ENCODE results near the gene LRRC46.

LRRC46 gene

DNA sequence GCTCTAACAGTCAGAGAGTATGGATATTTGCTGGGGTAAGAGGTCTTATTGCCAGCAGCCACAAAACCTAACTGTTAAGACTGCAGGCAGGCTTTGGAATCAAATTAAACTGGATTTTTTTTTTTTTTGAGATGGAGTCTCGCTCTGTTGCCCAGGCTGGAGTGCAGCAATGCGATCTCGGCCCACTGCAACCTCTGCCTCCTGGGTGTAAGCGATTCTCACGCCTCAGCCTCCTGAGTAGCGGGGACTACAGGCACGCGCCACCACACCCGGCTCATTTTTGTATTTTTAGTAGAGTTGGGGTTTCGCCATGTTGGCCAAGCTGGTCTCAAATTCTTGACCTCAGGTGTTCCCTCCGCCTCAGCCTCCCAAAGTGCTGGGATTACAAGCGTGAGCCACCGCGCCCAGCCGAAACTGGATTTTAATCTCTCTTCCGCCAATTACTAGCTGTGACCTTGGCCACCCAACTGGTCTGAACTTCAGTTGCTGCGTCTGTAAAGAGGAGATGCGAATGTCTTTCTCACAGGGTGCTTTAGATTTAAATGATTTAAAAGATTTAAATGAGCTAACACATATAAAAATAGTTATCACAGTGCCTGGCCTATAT is 971 bp upstream of the LRRC46 start:
- peaks cover 14% of the 10 kb centered on the region for H3K36me3 ChIP-seq (ENCODE audit: insufficient read depth, low read length)
- peak overlapping the region; percentile 91 for H3K4me3 ChIP-seq
- peak overlapping the region; percentile 87 for H3K9ac ChIP-seq (ENCODE audit: insufficient read length)
- DNase-seq (ENCODE audit: low read depth, low spot score) = no peak
- H3K27ac ChIP-seq = no peak overlapping the region
- no peak for TF ChIP-seq FOXP2 (optimal IDR thresholded peaks at IDR 0.05; ENCODE audit: control extremely low read depth, extremely low read length, insufficient read depth)
- TF ChIP-seq EZH2 (IDR thresholded peaks at IDR 0.05) = no peak
- no peak for TF ChIP-seq POLR2AphosphoS5 (IDR thresholded peaks at IDR 0.05; ENCODE audit: borderline replicate concordance, low read depth, low read length)
- no peaks in the 10 kb centered on the region for H3K9me3 ChIP-seq (ENCODE audit: low read depth, low read length)

DNA sequence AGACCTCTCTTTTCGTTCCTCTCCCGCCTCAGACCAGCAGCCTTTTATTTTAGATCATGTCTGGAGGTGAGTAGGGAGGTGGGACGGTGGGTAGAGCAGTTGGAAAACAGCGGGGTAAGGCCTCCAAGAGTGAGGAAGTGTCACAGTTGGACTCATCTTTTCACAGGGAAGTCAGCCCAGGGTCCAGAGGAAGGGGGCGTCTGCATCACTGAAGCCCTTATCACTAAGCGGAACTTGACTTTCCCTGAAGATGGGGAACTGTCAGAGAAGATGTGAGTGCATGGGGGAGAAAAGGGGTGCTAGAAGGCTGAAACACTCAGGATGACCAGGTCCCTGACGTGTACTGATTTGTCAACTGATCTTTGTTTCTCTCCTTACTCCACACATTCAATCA is 461 bp downstream of the LRRC46 start:
- Histone ChIP-seq H3K9me3 (ENCODE audit: low read depth, low read length) (no peaks in the 10 kb centered on the region), H3K4me3 (peak overlapping the region; percentile 91), H3K9ac (ENCODE audit: insufficient read length) (peak overlapping the region; percentile 16), H3K27ac (no peak overlapping the region), H3K36me3 (ENCODE audit: insufficient read depth, low read length) (peaks cover 6% of the 10 kb centered on the region)
- no peak for TF ChIP-seq POLR2AphosphoS5 (IDR thresholded peaks at IDR 0.05; ENCODE audit: borderline replicate concordance, low read depth, low read length)
- no peak for TF ChIP-seq EZH2 (IDR thresholded peaks at IDR 0.05)
- TF ChIP-seq FOXP2 (optimal IDR thresholded peaks at IDR 0.05; ENCODE audit: control extremely low read depth, extremely low read length, insufficient read depth) = no peak
- DNase-seq (ENCODE audit: low read depth, low spot score) = no peak

DNA sequence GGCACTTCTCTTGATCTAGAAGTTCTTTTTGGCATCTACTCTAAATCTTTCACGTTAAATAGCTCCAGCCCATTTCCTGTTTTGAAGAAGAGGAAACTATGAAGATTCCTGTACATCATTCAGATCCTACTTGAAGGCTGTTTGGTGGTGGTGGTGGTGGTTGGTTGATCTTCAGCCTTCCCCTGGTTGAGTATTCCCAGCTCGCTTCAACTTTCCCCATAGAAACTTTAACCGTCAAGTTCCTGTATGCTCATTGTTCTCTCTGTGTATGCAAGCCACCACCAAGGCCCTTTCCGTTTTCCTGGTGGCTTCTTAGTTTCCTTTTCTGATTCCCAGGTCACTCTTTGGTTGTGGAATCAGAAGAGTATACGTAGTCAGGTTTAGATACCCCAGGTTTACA is 3.3 kb downstream of the LRRC46 start:
- no peak for TF ChIP-seq FOXP2 (optimal IDR thresholded peaks at IDR 0.05; ENCODE audit: control extremely low read depth, extremely low read length, insufficient read depth)
- TF ChIP-seq POLR2AphosphoS5 (IDR thresholded peaks at IDR 0.05; ENCODE audit: borderline replicate concordance, low read depth, low read length) = no peak
- TF ChIP-seq EZH2 (IDR thresholded peaks at IDR 0.05) = no peak
- Histone ChIP-seq H3K27ac (no peak overlapping the region), H3K36me3 (ENCODE audit: insufficient read depth, low read length) (no peaks in the 10 kb centered on the region)

DNA sequence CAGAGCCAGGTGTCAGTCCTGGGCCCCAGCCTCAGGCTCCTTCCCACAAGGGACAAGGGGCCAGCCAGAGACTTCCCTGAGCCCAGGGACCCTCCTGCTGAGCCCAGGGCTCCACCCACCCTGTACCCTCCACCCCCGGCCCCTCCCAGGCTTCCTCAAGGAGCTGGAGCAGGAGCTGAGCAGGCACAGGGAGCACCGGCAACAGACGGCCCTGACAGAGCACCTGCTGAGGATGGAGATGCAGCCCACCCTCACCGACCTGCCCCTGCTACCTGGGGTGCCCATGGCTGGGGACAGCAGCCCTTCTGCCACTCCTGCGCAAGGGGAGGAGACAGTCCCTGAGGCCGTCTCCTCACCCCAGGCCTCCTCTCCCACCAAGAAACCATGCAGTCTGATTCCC is 5.1 kb downstream of the LRRC46 start:
- no peak overlapping the region for H3K9ac ChIP-seq (ENCODE audit: insufficient read length)
- H3K36me3 ChIP-seq (ENCODE audit: insufficient read depth, low read length) = no peaks in the 10 kb centered on the region
- no peaks in the 10 kb centered on the region for H3K9me3 ChIP-seq (ENCODE audit: low read depth, low read length)
- H3K27ac ChIP-seq = no peak overlapping the region
- no peak overlapping the region for H3K4me3 ChIP-seq
- TF ChIP-seq EZH2 (IDR thresholded peaks at IDR 0.05) = no peak
- TF ChIP-seq POLR2AphosphoS5 (IDR thresholded peaks at IDR 0.05; ENCODE audit: borderline replicate concordance, low read depth, low read length) = no peak
- no peak for TF ChIP-seq FOXP2 (optimal IDR thresholded peaks at IDR 0.05; ENCODE audit: control extremely low read depth, extremely low read length, insufficient read depth)
- DNase-seq (ENCODE audit: low read depth, low spot score) = no peak

More for the DNA sequence above, 3.3 kb downstream of the LRRC46 start:
- Histone ChIP-seq H3K9ac (ENCODE audit: insufficient read length) (no peak overlapping the region), H3K9me3 (ENCODE audit: low read depth, low read length) (no peaks in the 10 kb centered on the region), H3K4me3 (no peak overlapping the region)
- no peak for DNase-seq (ENCODE audit: low read depth, low spot score)

DNA sequence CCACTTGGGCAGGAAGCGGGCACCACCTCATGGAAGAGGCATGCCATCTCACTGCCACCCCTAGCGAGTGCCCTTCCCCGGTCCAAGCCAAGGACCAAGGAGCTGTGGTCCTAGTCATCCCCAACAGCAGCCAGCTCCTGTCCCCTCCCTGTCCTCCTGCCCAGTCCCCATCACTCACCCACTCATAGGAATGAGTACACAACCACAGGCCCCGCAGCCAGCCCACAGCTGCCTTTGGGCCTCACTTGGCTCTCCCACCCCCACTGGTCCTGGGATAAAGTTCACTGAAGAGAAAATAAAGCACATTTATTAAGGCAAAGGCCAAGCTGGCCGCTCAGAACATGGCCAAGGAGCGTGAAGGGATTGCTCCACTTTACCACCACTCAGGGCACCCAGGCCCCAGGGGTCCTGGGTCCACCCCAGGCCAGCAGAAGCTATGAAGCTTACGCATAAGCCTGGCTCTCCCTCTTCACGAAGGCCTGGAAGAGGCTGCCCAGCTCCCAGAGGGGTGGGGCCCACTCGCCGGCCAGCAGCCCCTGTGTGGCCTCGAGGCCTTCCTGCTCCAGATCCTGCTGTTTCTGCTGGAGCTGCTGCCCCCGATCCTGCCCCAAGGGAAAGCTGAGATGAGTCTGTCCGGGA is 6.0 kb downstream of the LRRC46 start:
- DNase-seq (ENCODE audit: low read depth, low spot score) = no peak

DNA sequence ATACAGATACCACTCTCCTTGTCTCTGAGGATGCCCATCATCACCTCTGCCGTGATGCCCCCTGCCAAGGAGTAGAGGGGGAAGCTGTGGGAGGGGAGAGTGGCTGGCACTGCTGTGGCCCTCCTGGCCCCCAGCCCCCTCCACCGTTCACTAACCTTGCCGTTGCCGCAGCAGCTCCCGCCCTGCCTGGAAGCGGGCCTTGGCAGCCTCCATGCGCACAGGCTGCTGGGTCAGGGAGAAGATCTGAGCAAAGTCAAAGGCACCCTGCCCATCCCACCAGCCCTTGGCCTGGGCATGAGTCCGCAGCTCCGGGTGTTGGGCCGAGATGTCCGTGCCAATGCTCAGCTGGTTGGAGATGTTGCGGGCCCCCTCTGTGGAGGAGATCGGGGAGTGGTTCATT is 7.2 kb downstream of the LRRC46 start:
- DNase-seq (ENCODE audit: low read depth, low spot score) = no peak
- Histone ChIP-seq H3K9ac (ENCODE audit: insufficient read length) (no peak overlapping the region), H3K4me3 (no peak overlapping the region), H3K9me3 (ENCODE audit: low read depth, low read length) (no peaks in the 10 kb centered on the region), H3K27ac (no peak overlapping the region), H3K36me3 (ENCODE audit: insufficient read depth, low read length) (no peaks in the 10 kb centered on the region)
- TF ChIP-seq POLR2AphosphoS5 (IDR thresholded peaks at IDR 0.05; ENCODE audit: borderline replicate concordance, low read depth, low read length) (no peak), EZH2 (IDR thresholded peaks at IDR 0.05) (no peak), FOXP2 (optimal IDR thresholded peaks at IDR 0.05; ENCODE audit: control extremely low read depth, extremely low read length, insufficient read depth) (no peak)

More for the DNA sequence above, 6.0 kb downstream of the LRRC46 start:
- Histone ChIP-seq H3K36me3 (ENCODE audit: insufficient read depth, low read length) (no peaks in the 10 kb centered on the region), H3K9me3 (ENCODE audit: low read depth, low read length) (no peaks in the 10 kb centered on the region), H3K27ac (no peak overlapping the region), H3K9ac (ENCODE audit: insufficient read length) (no peak overlapping the region), H3K4me3 (no peak overlapping the region)
- TF ChIP-seq POLR2AphosphoS5 (IDR thresholded peaks at IDR 0.05; ENCODE audit: borderline replicate concordance, low read depth, low read length) (no peak), FOXP2 (optimal IDR thresholded peaks at IDR 0.05; ENCODE audit: control extremely low read depth, extremely low read length, insufficient read depth) (no peak), EZH2 (IDR thresholded peaks at IDR 0.05) (no peak)

DNA sequence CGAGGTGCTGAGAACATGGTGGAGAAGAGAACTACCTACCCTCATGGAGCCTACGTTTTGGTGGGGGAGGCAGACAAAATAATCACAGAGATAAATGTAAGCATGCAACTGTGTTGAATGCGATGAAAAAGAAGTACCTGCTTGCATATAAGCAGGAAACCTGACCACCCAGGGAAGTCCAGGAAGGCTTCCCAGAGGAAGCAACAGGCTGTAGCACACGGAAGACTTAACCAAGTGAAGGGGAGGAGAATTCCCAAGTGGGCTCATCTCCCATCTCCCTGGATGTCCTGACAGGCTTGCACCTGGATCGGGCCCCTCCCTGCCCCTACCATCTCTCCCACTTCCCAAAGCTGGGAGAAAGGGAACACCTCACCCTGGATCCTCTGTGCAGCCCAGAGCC is 7.6 kb downstream of the LRRC46 start:
- DNase-seq (ENCODE audit: low read depth, low spot score) = no peak
- Histone ChIP-seq H3K9me3 (ENCODE audit: low read depth, low read length) (no peaks in the 10 kb centered on the region), H3K4me3 (no peak overlapping the region), H3K27ac (no peak overlapping the region), H3K9ac (ENCODE audit: insufficient read length) (no peak overlapping the region), H3K36me3 (ENCODE audit: insufficient read depth, low read length) (no peaks in the 10 kb centered on the region)
- TF ChIP-seq POLR2AphosphoS5 (IDR thresholded peaks at IDR 0.05; ENCODE audit: borderline replicate concordance, low read depth, low read length) (no peak), FOXP2 (optimal IDR thresholded peaks at IDR 0.05; ENCODE audit: control extremely low read depth, extremely low read length, insufficient read depth) (no peak), EZH2 (IDR thresholded peaks at IDR 0.05) (no peak)

DNA sequence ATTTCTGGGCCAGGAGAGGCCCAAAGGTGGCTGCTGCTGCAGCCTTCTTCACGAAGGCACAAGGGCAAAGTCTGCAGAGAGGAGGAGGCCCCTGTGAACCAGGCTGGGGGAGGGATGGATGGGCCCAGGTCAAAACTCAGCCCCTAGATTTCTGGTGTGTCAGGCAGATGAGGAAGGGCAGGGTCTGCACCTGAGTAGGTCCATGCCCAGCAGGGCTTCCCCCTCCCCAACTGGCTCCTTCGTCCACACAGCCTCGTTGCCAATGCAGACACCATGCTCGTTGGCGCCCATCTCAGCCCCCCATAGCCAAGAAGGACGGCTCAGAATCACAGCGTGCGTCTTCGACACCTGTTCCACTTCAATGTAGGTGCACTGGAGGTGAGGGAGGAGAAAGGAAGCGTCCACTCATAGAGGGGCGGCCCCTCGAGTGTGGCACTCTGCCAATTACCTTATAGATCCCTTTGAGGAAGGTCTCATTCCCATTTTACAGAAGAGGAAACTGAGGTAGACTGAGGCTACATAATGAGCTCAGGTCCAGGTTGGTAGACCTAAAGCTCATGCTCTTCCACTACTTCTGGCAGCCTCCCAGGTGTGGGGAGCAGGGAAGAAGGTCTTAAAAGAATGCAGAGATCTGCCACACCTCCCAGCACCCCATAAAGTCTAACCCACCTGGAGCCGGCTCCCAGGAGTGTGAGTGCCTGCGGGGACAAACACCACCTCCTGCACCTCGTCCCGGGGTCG is 8.7 kb downstream of the LRRC46 start:
- TF ChIP-seq FOXP2 (optimal IDR thresholded peaks at IDR 0.05; ENCODE audit: control extremely low read depth, extremely low read length, insufficient read depth) (no peak), POLR2AphosphoS5 (IDR thresholded peaks at IDR 0.05; ENCODE audit: borderline replicate concordance, low read depth, low read length) (no peak), EZH2 (IDR thresholded peaks at IDR 0.05) (no peak)
- peak overlapping the region; percentile 89 for H3K4me3 ChIP-seq
- H3K9ac ChIP-seq (ENCODE audit: insufficient read length) = no peak overlapping the region
- no peak overlapping the region for H3K27ac ChIP-seq
- no peak for DNase-seq (ENCODE audit: low read depth, low spot score)
- H3K9me3 ChIP-seq (ENCODE audit: low read depth, low read length) = no peaks in the 10 kb centered on the region
- no peaks in the 10 kb centered on the region for H3K36me3 ChIP-seq (ENCODE audit: insufficient read depth, low read length)
